ENCODE data around the gene CIAO2B.
"Not testable (repeated sequence)": the region's sequence is repeated elsewhere in the genome, so short reads cannot be mapped to it uniquely, and the experiment has no call there.

CIAO2B gene

GRCh38 chr16:66906916-66907836, 27.0 kb downstream of the CIAO2B start:
- DNase-seq (ENCODE audit: insufficient read length, low spot score) (no peak), FAIRE-seq (no peak)

- no peak for FAIRE-seq
- DNase-seq (ENCODE audit: insufficient read length, low spot score) = no peak
Observed at GRCh38 chr16:66905633-66906539, 28.3 kb downstream of the CIAO2B start.

GRCh38 chr16:66904846-66905632, 29.2 kb downstream of the CIAO2B start:
- no peak for FAIRE-seq
- no peak for DNase-seq (ENCODE audit: insufficient read length, low spot score)

GRCh38 chr16:66904428-66904845, 29.8 kb downstream of the CIAO2B start:
- no peak for DNase-seq (ENCODE audit: insufficient read length, low spot score)
- FAIRE-seq = no peak

DNA sequence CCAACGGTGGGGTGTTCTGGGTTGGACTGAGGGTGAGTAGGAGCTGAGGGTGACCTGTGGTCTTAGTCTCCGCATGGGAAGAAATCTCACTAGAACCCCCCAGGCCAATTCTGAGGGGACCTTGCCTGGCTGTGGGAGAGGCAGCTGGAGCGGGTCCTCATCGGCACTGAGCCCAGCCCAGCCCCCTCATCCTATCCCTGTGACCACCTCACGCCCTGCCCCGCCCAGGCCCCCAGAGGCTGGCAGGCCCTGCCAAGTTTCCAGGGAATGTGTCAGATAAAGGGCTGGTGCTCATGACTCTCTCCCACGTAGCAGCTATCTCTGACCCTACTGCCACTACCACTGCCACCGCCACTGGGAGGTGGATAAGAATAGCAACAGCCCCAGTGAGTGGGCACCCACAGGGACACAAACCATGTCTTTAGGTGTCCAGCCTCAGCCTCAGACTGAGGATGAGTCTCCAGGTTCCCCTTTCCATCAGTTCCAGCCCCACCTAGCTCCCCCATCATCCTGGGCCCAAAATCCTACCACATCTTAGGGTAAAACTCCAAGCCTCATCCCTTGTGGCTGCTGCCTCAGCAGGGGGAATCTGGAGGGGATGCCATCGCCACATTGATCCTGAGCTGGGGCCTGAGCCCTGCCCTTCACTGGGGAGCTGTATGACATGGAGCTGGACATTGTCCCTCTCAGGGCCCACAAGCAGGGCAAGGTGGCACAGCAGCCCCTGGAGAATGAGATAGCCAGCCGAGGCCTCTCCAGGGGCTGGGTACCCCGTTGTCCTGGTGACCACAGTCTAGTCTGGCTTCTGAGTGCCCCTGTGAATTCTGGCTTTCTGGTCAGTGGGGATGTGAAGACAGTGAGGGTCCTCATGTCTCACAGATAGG, 30.4 kb downstream of the CIAO2B start:
- no peak for FAIRE-seq
- no peak for DNase-seq (ENCODE audit: insufficient read length, low spot score)

DNA sequence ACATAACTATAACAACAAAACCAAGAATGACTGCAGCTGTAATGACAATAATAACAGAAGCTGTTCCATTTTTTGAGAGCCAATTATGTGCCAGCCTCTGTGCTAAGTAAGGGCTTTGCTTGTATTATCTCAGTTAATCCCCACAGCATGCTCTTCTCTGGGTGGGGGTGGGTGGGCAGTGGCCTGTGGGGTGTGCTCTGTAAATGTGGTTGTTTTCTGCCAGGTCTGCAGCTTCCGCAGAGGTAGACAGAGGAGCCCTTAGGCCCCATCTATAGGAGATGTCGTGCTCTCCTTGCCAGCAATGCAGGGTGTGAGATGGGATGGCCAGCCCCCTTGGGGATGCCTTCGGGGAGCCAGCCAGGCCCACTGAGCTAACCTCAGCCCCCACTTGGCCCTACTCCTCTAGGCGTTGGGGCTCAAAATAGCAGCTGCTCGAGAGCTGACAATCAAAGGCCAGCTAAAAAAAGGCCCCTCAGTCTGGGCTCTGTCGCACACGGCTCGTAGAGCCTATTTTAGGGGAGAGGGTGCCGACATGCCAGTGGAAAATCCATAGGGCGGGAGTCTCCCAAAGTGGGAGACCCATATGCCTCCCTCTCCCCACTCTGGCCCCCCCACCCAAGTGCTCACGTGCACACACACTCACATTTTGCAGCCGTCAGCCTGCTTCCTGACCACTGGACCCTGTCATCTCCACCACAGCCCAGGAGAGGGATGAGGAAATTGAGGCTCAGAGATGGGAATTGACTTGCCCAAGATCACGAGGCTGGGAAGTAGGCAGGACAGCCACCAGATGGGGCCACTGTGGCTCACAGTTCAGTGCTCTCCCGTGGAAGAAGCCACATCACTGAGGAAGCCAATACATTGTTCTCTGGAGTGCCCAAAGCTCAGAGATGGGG, 31.3 kb downstream of the CIAO2B start:
- DNase-seq (ENCODE audit: insufficient read length, low spot score) (no peak), FAIRE-seq (no peak)

GRCh38 chr16:66901626-66902025, 32.6 kb downstream of the CIAO2B start:
- DNase-seq (ENCODE audit: insufficient read length, low spot score) (no peak), FAIRE-seq (no peak)

GRCh38 chr16:66900721-66901441, 33.3 kb downstream of the CIAO2B start:
- DNase-seq (ENCODE audit: insufficient read length, low spot score) = no peak
- no peak for FAIRE-seq

DNA sequence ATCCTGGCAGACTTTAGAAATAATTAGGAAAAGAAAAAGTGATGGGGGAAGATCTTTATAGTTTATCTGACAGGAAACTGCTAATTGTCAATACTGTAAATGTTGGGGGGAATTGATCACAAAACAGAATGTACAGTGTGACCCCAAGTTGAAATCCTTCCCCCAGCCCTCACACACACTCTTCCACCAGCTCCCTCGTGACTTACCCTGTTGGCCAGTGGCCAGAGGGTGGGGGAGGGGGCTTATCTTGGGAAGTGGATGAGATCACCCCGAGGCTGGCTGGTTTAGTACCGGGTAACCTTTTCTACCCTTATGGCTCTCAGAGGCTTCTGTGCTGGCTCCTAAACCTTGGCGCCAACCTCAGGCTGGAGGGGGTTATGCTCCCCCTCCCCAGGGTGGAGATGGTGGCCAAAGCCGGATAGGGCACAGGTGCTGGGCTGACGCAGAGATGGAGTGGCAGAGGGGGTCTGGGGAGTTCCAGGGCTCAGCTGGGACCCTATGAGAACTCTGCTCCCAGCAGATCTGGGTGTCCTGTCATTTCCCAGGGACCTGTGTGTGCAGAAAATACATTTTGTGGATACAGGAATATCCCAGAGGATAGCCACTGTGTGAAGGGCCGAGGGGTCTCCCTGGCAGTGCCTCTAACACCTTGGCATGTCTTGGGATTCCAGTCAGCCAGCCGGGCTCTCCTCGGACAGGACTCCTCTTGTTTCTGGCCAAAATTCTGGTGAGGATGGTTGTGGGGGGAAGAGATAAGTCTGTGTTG, 34.1 kb downstream of the CIAO2B start:
- FAIRE-seq (no peak), DNase-seq (ENCODE audit: insufficient read length, low spot score) (no peak)

GRCh38 chr16:66899310-66899944, 34.8 kb downstream of the CIAO2B start:
- FAIRE-seq = no peak

DNA sequence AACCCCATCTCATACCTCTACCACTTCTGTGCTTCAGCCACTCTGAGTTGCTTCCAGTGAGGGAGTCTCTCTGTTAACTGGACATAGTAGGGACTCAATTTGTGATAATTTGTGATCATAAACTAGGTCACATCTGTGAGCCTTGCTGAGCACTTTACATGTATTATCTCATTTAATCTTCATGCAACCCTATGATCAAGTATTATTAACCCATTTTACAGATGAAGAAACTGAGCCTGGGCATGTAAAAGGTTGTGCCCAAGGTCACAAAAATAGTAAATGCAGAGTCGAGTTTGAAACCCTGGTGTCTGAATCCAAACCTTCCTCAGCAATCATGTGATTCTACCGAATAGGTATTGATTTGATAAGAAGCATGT, 35.3 kb downstream of the CIAO2B start:
- no peak for DNase-seq (ENCODE audit: insufficient read length, low spot score)
- no peak for FAIRE-seq

More at GRCh38 chr16:66899310-66899944, 34.8 kb downstream of the CIAO2B start:
- no peak for DNase-seq (ENCODE audit: insufficient read length, low spot score)

GRCh38 chr16:66898207-66898606, 36.0 kb downstream of the CIAO2B start:
- no peak for DNase-seq (ENCODE audit: insufficient read length, low spot score)

GRCh38 chr16:66896682-66897081, 37.5 kb downstream of the CIAO2B start:
- FAIRE-seq; DNase-seq (ENCODE audit: insufficient read length, low spot score): not testable (repeated sequence)

More at GRCh38 chr16:66898207-66898606, 36.0 kb downstream of the CIAO2B start:
- FAIRE-seq = no peak

DNA sequence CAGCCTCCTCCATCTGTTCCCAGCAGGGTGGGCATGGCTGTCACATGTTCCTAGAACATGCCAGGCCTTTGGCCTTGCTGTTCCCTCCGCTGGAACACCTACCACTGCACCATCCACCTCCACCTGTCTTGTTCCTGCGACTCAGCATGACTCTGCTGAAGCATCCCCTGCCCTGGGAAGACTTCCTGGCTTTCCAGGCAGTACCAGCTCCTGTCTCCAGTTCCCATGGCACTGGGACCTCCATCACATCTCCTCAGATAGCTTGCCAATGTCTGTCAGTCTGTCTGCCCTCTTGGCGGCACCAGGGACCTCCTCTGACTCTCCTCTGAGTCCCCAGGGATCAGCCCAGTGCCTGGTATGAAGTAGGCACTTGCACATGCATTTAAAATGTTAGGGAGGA, 38.2 kb downstream of the CIAO2B start:
- FAIRE-seq = no peak

DNA sequence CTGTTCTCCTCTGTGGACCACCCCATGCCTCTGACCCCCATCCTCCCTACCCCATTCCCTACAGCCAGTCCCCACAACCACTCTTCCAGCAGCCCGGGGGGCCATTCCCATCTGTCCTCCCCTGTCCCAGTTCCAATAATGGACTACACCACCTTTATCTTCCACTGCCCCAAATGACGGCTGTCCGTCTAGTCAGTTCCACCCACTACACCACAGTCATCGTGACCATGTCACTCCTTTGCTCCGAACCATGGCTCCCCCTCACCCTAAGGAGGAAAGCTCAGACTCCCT, 38.6 kb downstream of the CIAO2B start:
- FAIRE-seq = no peak
- DNase-seq (ENCODE audit: insufficient read length, low spot score) = no peak

More for the DNA sequence above, 38.2 kb downstream of the CIAO2B start:
- no peak for DNase-seq (ENCODE audit: insufficient read length, low spot score)

GRCh38 chr16:66894948-66895688, 39.1 kb downstream of the CIAO2B start:
- peak; percentile 68 for FAIRE-seq

More at GRCh38 chr16:66894948-66895688, 39.1 kb downstream of the CIAO2B start:
- peak; percentile 46 for DNase-seq (ENCODE audit: insufficient read length, low spot score)
